HepG2 (cell line): Measurements from ENCODE around the gene CASP5. TPM values are rescaled to one million over a fixed set of nuclear protein-coding genes. Genes with fewer than 3 reads are reported as not detected.

Experiments used
- AKNA ChIP-seq: sonication (generic); formaldehyde crosslinking; IDR thresholded peaks from 2 replicates; pipeline ENCODE4 v1.4.0; 2020; ENCODE audit warnings: missing genetic modification reagents, borderline replicate concordance
- CBX2 ChIP-seq, 2 experiments: fragments of 200-600 bp in 1 of 2; sonication (generic); formaldehyde crosslinking in 1 of 2; IDR thresholded peaks; 2 replicates each; pipeline versions ENCODE4 v1.7.0 to v1.8.1; 2018 to 2022; ENCODE audit warnings: low read depth in 2 of 2, low read length in 1 of 2, mild to moderate bottlenecking in 1 of 2, missing genetic modification reagents in 1 of 2
- DR1 ChIP-seq: sonication (generic); formaldehyde crosslinking; IDR thresholded peaks from 2 replicates; pipeline ENCODE4 v1.8.0; 2021; ENCODE audit warnings: mild to moderate bottlenecking, missing genetic modification reagents, inconsistent platforms
- HCFC1 ChIP-seq: fragments of 150-350 bp; IDR thresholded peaks from 2 replicates; pipeline ENCODE4 v1.6.1; 2014; ENCODE audit warnings: low read depth, low read length
- HOMEZ ChIP-seq: IDR thresholded peaks from 2 replicates; pipeline ENCODE4 v1.6.1; 2016; ENCODE audit warnings: low read depth
- ISX ChIP-seq: sonication (generic); formaldehyde crosslinking; conservative IDR thresholded peaks from 2 replicates; pipeline ENCODE4 v1.5.0; 2020; ENCODE audit warnings: missing genetic modification reagents
- NAIF1 ChIP-seq: sonication (generic); formaldehyde crosslinking; IDR thresholded peaks from 2 replicates; pipeline ENCODE4 v1.5.0; 2020; ENCODE audit warnings: mild to moderate bottlenecking, missing genetic modification reagents, borderline replicate concordance
- PATZ1 ChIP-seq: sonication (generic); formaldehyde crosslinking; IDR thresholded peaks from 2 replicates; pipeline ENCODE4 v1.4.0; 2020; ENCODE audit warnings: missing genetic modification reagents
- PHF21A ChIP-seq: sonication (generic); formaldehyde crosslinking; IDR thresholded peaks from 2 replicates; pipeline ENCODE4 v1.5.0; 2020; ENCODE audit warnings: mild to moderate bottlenecking, missing genetic modification reagents
- PHF5A ChIP-seq: IDR thresholded peaks from one replicate; pipeline ENCODE4 v1.6.1; 2018; ENCODE audit warnings: low read depth, missing genetic modification reagents; ENCODE audit not compliant: unreplicated experiment
- RCOR2 ChIP-seq: IDR thresholded peaks from 2 replicates; pipeline ENCODE4 v1.6.1; 2016; ENCODE audit warnings: missing biosample characterization, missing genetic modification reagents
- RORA ChIP-seq: sonication (generic); formaldehyde crosslinking; IDR thresholded peaks from 2 replicates; pipeline ENCODE4 v1.5.0; 2020; ENCODE audit warnings: mild to moderate bottlenecking, missing genetic modification reagents, moderate library complexity
- SNAI1 ChIP-seq: sonication (generic); formaldehyde crosslinking; IDR thresholded peaks from 2 replicates; pipeline ENCODE4 v1.5.0; 2020; ENCODE audit warnings: mild to moderate bottlenecking, missing genetic modification reagents, borderline replicate concordance
- TBX2 ChIP-seq: sonication (generic); formaldehyde crosslinking; IDR thresholded peaks from 2 replicates; pipeline ENCODE4 v1.5.0; 2020; ENCODE audit warnings: missing genetic modification reagents, mild to moderate bottlenecking, borderline replicate concordance
- TERF1 ChIP-seq: sonication (generic); formaldehyde crosslinking; IDR thresholded peaks from 2 replicates; pipeline ENCODE4 v1.8.0; 2022; ENCODE audit warnings: mild to moderate bottlenecking, missing genetic modification reagents, moderate library complexity
- ZBTB8A ChIP-seq: sonication (generic); formaldehyde crosslinking; IDR thresholded peaks from 2 replicates; pipeline ENCODE4 v1.4.0; 2020; ENCODE audit warnings: mild to moderate bottlenecking, low read depth, missing genetic modification reagents, borderline replicate concordance
- ZFP37 ChIP-seq: sonication (generic); formaldehyde crosslinking; IDR thresholded peaks from 2 replicates; pipeline ENCODE4 v1.4.0; 2020; ENCODE audit warnings: missing genetic modification reagents, borderline replicate concordance
- ZNF138 ChIP-seq: sonication (generic); formaldehyde crosslinking; IDR thresholded peaks from 2 replicates; pipeline ENCODE4 v1.5.0; 2020; ENCODE audit warnings: mild to moderate bottlenecking, low read depth, missing genetic modification reagents
- ZNF30 ChIP-seq: sonication (generic); formaldehyde crosslinking; IDR thresholded peaks from 2 replicates; pipeline ENCODE4 v1.5.0; 2020; ENCODE audit warnings: mild to moderate bottlenecking, missing genetic modification reagents
- ZSCAN9 ChIP-seq: IDR thresholded peaks from 2 replicates; pipeline ENCODE4 v1.6.1; 2016; ENCODE audit warnings: borderline replicate concordance
- polyA plus RNA-seq, 8 experiments: library from polyadenylated mRNA; depleted of rRNA in 3 of 8; stranded (reverse) in 7 of 8; unstranded in 1 of 8; fragments of >200 nt; fragmentation: Illumina TruSeq in 4 of 8; extraction: Trizol in 4 of 8; gene quantifications; 2 replicates each; pipeline versions ENCODE4 v1.2.1 to v1.2.3, GENCODE V29; 2011 to 2016; ENCODE audit warnings: low read depth in 4 of 8, missing spikeins in 1 of 8, mixed read lengths in 1 of 8; ENCODE audit not compliant: insufficient read depth in 1 of 8
- total RNA-seq, 5 experiments: library from RNA; depleted of rRNA; stranded (reverse); fragments of >200 nt; fragmentation: Illumina TruSeq; extraction: Trizol; gene quantifications; 2 replicates each; pipeline ENCODE4 v1.2.3, GENCODE V29; 2016; ENCODE audit warnings: low read depth in 1 of 5

CASP5 gene
- total and polyA plus RNA-seq, 2 of the 13 experiments (the other 11 are each of a cell fraction or from before 2014, with no cell fraction given): not detected

- TF ChIP-seq AKNA: no peak
- TF ChIP-seq ZBTB8A (CRISPR knock-in tag): no peak
- TF ChIP-seq PATZ1 (CRISPR knock-in tag): 0 out of 2 replicates have a peak, but pooled peaks have one; percentile 10
- TF ChIP-seq CBX2 (IDR thresholded peaks at IDR 0.05; ENCODE audit: low read depth, low read length): no peak
- no peak for TF ChIP-seq CBX2 (CRISPR knock-in tag; IDR thresholded peaks at IDR 0.05; ENCODE audit: low read depth)
- peak; percentile 79; the same call in 1 of the 2 replicates for TF ChIP-seq ZSCAN9 (CRISPR knock-in tag)
- TF ChIP-seq ZNF138 (CRISPR knock-in tag): no peak
- TF ChIP-seq PHF5A (CRISPR knock-in tag): peak; percentile 73
- TF ChIP-seq PHF21A (CRISPR knock-in tag): no peak
- no peak for TF ChIP-seq HCFC1
- no peak for TF ChIP-seq ISX (CRISPR knock-in tag)
- no peak for TF ChIP-seq ZNF30 (CRISPR knock-in tag)
- TF ChIP-seq RORA (CRISPR knock-in tag): no peak
- TF ChIP-seq ZFP37 (CRISPR knock-in tag): peak; percentile 88; the same call in 1 of the 2 replicates
- peak; percentile 89 for TF ChIP-seq RCOR2 (CRISPR knock-in tag)
- TF ChIP-seq TERF1 (CRISPR knock-in tag): no peak
- peak; percentile 64; the same call in 1 of the 2 replicates for TF ChIP-seq TBX2 (CRISPR knock-in tag)
- TF ChIP-seq NAIF1 (CRISPR knock-in tag): no peak
- TF ChIP-seq SNAI1 (CRISPR knock-in tag): no peak
- TF ChIP-seq HOMEZ: peak; percentile 97; the same call in 1 of the 2 replicates
- TF ChIP-seq DR1 (CRISPR knock-in tag): no peak
Measured at GRCh38 chr11:105046898-105047579, 24.1 kb upstream of the CASP5 start (continued).
